OCI-LY1 (cell line): ENCODE measurements around the gene SAT1.

ENCODE experiments used
- H2AFZ ChIP-seq: fragments of 200-600 bp; sonication (generic), shearing (Covaris generic); 2 replicates; pipeline ENCODE4 v1.6.0; 2014; ENCODE audit warnings: antibody characterized with exemption, mild to moderate bottlenecking, low read length
- H3F3A ChIP-seq: fragments of 200-600 bp; sonication (generic), shearing (Covaris generic); 2 replicates; pipeline ENCODE4 v1.6.0; 2014; ENCODE audit warnings: mild to moderate bottlenecking, antibody characterized with exemption, low read length, moderate library complexity; ENCODE audit not compliant: insufficient read depth
- H3K27ac ChIP-seq: fragments of 200-600 bp; sonication (generic); 2 replicates; pipeline ENCODE4 v1.5.1; 2014; ENCODE audit warnings: low read length, mixed run types, mild to moderate bottlenecking, low read depth; ENCODE audit not compliant: poor library complexity, severe bottlenecking
- H3K27me3 ChIP-seq: fragments of 200-600 bp; sonication (generic); 2 replicates; pipeline ENCODE4 v1.6.0; 2014; ENCODE audit warnings: antibody characterized with exemption, mild to moderate bottlenecking, low read length, moderate library complexity; ENCODE audit not compliant: insufficient read depth
- H3K36me3 ChIP-seq: fragments of 200-600 bp; sonication (generic); 2 replicates; pipeline ENCODE4 v1.6.1; 2014; ENCODE audit warnings: mild to moderate bottlenecking, antibody characterized with exemption, low read length, moderate library complexity, mixed read lengths; ENCODE audit not compliant: insufficient read depth
- H3K4me1 ChIP-seq: fragments of 200-600 bp; sonication (generic); 2 replicates; pipeline ENCODE4 v1.5.1; 2014; ENCODE audit warnings: mild to moderate bottlenecking, low read length, moderate library complexity; ENCODE audit not compliant: insufficient read depth, severe bottlenecking
- H3K4me2 ChIP-seq: fragments of 200-600 bp; sonication (generic), shearing (Covaris generic); 2 replicates; pipeline ENCODE4 v1.6.1; 2014; ENCODE audit warnings: low read length
- H3K4me3 ChIP-seq: fragments of 200-600 bp; sonication (generic); 2 replicates; pipeline ENCODE4 v1.5.1; 2014; ENCODE audit warnings: low read length, low read depth, mild to moderate bottlenecking, mixed read lengths; ENCODE audit not compliant: poor library complexity, severe bottlenecking
- H3K79me2 ChIP-seq: fragments of 200-600 bp; shearing (Covaris generic); 2 replicates; pipeline ENCODE4 v1.6.1; 2016; ENCODE audit warnings: mixed run types, low read length, mixed read lengths; ENCODE audit not compliant: insufficient read depth
- H3K9ac ChIP-seq: fragments of 200-600 bp; sonication (generic), shearing (Covaris generic); 2 replicates; pipeline ENCODE4 v1.6.1; 2014; ENCODE audit warnings: mild to moderate bottlenecking, low read length, mixed read lengths
- H3K9me2 ChIP-seq: fragments of 200-600 bp; sonication (generic), shearing (Covaris generic); 2 replicates; pipeline ENCODE4 v1.6.1; 2014; ENCODE audit warnings: low read depth, mild to moderate bottlenecking, low read length, mixed read lengths
- H3K9me3 ChIP-seq: fragments of 200-600 bp; shearing (Covaris generic); 2 replicates; pipeline ENCODE4 v1.6.1; 2014; ENCODE audit warnings: low read length, mixed read lengths
- H4K20me1 ChIP-seq: fragments of 200-600 bp; sonication (generic), shearing (Covaris generic); 2 replicates; pipeline ENCODE4 v1.6.0; 2016; ENCODE audit warnings: mild to moderate bottlenecking, low read length; ENCODE audit not compliant: insufficient read depth
- EZH2 ChIP-seq: fragments of 200-600 bp; sonication (generic), shearing (Covaris generic); IDR thresholded peaks from 2 replicates; pipeline ENCODE4 v1.8.0; 2017; ENCODE audit warnings: borderline replicate concordance, mixed run types, mild to moderate bottlenecking, antibody characterized with exemption, low read length, moderate library complexity, mixed read lengths
- TF ChIP-seq, protein P1 (sequence below): fragments of 200-600 bp; sonication (generic), shearing (Covaris generic); IDR thresholded peaks from 2 replicates; pipeline ENCODE4 v1.5.1; 2017; ENCODE audit warnings: mild to moderate bottlenecking, antibody characterized with exemption, low read length, moderate library complexity, mixed read lengths

Gene SAT1

DNA sequence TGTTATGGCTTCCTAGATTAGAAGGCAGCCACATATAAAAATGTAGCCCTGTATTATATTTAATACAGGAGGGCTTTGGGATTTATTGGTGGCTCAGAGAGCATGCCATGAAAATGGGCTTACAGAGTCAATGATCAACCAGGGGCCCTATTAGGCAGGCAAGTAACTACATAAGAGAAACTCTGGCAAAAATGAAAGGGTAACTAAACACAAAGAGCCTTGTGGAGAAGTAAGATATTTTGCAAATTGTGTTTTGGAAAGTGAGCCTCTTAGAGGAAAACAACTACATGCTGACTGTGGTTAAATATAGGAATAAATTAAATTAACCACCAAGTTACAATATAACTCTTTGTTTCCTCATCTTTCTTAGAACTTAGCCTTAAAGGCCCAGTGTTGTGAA, 5.5 kb downstream of the SAT1 start:
- TF ChIP-seq, protein P1, sequence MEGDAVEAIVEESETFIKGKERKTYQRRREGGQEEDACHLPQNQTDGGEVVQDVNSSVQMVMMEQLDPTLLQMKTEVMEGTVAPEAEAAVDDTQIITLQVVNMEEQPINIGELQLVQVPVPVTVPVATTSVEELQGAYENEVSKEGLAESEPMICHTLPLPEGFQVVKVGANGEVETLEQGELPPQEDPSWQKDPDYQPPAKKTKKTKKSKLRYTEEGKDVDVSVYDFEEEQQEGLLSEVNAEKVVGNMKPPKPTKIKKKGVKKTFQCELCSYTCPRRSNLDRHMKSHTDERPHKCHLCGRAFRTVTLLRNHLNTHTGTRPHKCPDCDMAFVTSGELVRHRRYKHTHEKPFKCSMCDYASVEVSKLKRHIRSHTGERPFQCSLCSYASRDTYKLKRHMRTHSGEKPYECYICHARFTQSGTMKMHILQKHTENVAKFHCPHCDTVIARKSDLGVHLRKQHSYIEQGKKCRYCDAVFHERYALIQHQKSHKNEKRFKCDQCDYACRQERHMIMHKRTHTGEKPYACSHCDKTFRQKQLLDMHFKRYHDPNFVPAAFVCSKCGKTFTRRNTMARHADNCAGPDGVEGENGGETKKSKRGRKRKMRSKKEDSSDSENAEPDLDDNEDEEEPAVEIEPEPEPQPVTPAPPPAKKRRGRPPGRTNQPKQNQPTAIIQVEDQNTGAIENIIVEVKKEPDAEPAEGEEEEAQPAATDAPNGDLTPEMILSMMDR: no peak
- TF ChIP-seq EZH2: no peak
- peaks cover 15% of the 10 kb centered on the region for H3K4me1 ChIP-seq
- H3K79me2 ChIP-seq: no peaks in the 10 kb centered on the region
- H3F3A ChIP-seq: no peaks in the 10 kb centered on the region
- no peaks in the 10 kb centered on the region for H3K27me3 ChIP-seq
- peaks cover 29% of the 10 kb centered on the region for H3K36me3 ChIP-seq
- H3K9me2 ChIP-seq: no peaks in the 10 kb centered on the region
- H4K20me1 ChIP-seq: no peaks in the 10 kb centered on the region
- H3K9me3 ChIP-seq: no peaks in the 10 kb centered on the region
- no peak overlapping the region for H3K9ac ChIP-seq
- no peak overlapping the region for H3K4me2 ChIP-seq
- H2AFZ ChIP-seq: no peak overlapping the region
- no peak overlapping the region for H3K4me3 ChIP-seq
- no peak overlapping the region for H3K27ac ChIP-seq

DNA sequence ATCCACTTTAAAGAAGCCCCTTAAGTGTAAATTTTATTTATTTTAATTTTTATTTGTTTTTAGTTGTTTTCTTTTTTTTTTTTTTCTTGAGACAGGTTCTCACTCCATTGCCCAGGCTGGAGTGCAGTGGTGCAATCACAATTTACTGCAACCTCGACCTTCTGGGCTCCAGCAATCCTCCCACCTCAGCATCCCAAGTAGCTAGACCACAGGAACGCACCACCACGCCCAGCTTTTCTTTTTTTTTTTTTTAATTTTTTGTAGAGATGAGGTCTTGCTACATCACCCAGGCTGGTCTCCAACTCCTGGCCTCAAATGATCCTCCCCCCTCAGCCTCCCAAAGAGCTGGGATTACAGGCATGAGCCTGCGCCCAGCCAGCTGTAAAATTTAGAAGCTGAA, 6.0 kb downstream of the SAT1 start:
- TF ChIP-seq EZH2: no peak
- TF ChIP-seq, protein P1: no peak
- H3K9me3 ChIP-seq: no peaks in the 10 kb centered on the region
- no peak overlapping the region for H2AFZ ChIP-seq
- peaks cover 25% of the 10 kb centered on the region for H3K36me3 ChIP-seq
- no peak overlapping the region for H3K4me3 ChIP-seq
- no peaks in the 10 kb centered on the region for H3K27me3 ChIP-seq
- H3K4me2 ChIP-seq: no peak overlapping the region
- no peak overlapping the region for H3K9ac ChIP-seq
- no peaks in the 10 kb centered on the region for H3K9me2 ChIP-seq
- H3K79me2 ChIP-seq: no peaks in the 10 kb centered on the region
- peaks cover 15% of the 10 kb centered on the region for H3K4me1 ChIP-seq
- no peak overlapping the region for H3K27ac ChIP-seq
- no peaks in the 10 kb centered on the region for H4K20me1 ChIP-seq
- H3F3A ChIP-seq: no peaks in the 10 kb centered on the region

DNA sequence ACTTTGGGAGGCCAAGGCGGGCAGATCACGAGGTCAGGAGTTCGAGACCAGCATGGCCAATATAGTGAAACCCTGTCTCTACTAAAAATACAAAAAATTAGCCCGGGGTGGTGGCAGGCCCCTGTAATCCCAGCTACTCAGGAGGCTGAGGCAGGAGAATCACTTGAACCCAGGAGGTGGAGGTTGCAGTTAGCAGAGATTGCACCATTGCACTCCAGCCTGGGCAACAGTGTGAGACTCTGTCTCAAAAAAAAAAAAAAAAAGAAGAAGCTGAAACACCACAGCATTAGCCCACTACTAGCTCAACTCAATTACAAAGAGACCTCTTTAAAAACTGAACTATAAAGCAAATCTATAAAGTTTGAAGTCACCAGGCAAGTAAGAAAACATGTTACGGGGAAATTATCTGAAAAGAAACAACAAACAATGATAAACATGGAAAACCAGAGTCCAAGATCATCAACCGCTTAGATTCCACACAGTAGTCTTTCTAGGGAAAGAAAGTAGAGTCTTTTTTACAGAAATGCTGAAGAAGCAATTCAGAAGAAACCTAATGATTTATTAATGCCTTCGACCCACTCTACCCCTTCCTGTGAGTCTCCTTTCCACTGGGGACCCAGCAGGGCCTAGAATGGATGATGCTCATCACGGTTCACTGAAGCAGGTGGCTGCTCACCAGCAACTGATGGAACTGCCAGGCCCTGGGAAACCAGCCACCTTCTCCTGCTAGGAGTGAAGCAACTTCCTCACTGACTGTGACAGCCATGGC, 6.6 kb downstream of the SAT1 start:
- Histone ChIP-seq H3K4me3 (no peak overlapping the region), H2AFZ (no peak overlapping the region), H3K4me2 (no peak overlapping the region), H3K9me2 (no peaks in the 10 kb centered on the region), H3K79me2 (no peaks in the 10 kb centered on the region), H3F3A (no peaks in the 10 kb centered on the region), H3K4me1 (peaks cover 10% of the 10 kb centered on the region), H3K9ac (no peak overlapping the region), H3K27ac (no peak overlapping the region), H4K20me1 (no peaks in the 10 kb centered on the region), H3K27me3 (no peaks in the 10 kb centered on the region), H3K9me3 (no peaks in the 10 kb centered on the region), H3K36me3 (peaks cover 20% of the 10 kb centered on the region)
- no peak for TF ChIP-seq EZH2
- TF ChIP-seq, protein P1: no peak
